CD14-positive monocyte (primary cell): Measurements from ENCODE around the gene CYB561D2. TPM values are rescaled to one million over a fixed set of nuclear protein-coding genes. Genes with fewer than 3 reads are reported as not detected.
A peak's percentile ranks its signal among the peaks of the same experiment; 100 is the strongest.

Experiments used
- DNase-seq, 3 donors: peaks; one replicate each; pipeline ENCODE4 v3.0.0-alpha.2; 2011 to 2022
- H2AFZ ChIP-seq: 2 replicates; pipeline ENCODE4 v1.6.0; 2012; ENCODE audit warnings: mild to moderate bottlenecking, low read depth, low read length, inconsistent platforms; ENCODE audit not compliant: insufficient read depth, poor library complexity, severe bottlenecking
- H3K27ac ChIP-seq, 2 donors: 1 replicate in 1 of 2; 2 replicates in 1 of 2; pipeline ENCODE4 v1.5.1; 2012 to 2013; ENCODE audit warnings: low read length in 2 of 2, control low read depth in 1 of 2, inconsistent platforms in 1 of 2, low read depth in 1 of 2, mild to moderate bottlenecking in 1 of 2
- H3K27me3 ChIP-seq, 2 donors: one replicate each; pipeline versions ENCODE4 v1.6.0 to v1.6.1; 2011 to 2013; ENCODE audit warnings: low read length in 2 of 2; ENCODE audit not compliant: control insufficient read depth in 2 of 2, insufficient read depth in 2 of 2
- H3K36me3 ChIP-seq, 2 donors: replicated peaks in 1 of 2; 1 replicate in 1 of 2; 2 replicates in 1 of 2; pipeline versions ENCODE4 v1.5.1 to v1.6.1; 2012 to 2013; ENCODE audit warnings: low read length in 2 of 2, control low read depth in 1 of 2, inconsistent platforms in 1 of 2, mild to moderate bottlenecking in 1 of 2; ENCODE audit not compliant: insufficient read depth in 2 of 2, control insufficient read depth in 1 of 2
- H3K4me1 ChIP-seq, 2 donors: 1 replicate in 1 of 2; 2 replicates in 1 of 2; pipeline versions ENCODE4 v1.5.1 to v1.6.1; 2012 to 2013; ENCODE audit warnings: low read length in 2 of 2, control low read depth in 1 of 2, inconsistent platforms in 1 of 2, mild to moderate bottlenecking in 1 of 2, moderate library complexity in 1 of 2; ENCODE audit not compliant: insufficient read depth in 2 of 2, control insufficient read depth in 1 of 2
- H3K4me2 ChIP-seq: replicated peaks from 2 replicates; pipeline ENCODE3; 2012; ENCODE audit warnings: low read length, moderate library complexity, mild to moderate bottlenecking; ENCODE audit not compliant: poor library complexity, severe bottlenecking; ENCODE audit errors: extremely low read depth
- H3K4me3 ChIP-seq, 3 experiments: fragments of 200-600 bp in 1 of 3; sonication (generic) in 1 of 3; replicated peaks in 1 of 3; 1 replicate in 2 of 3; 2 replicates in 1 of 3; pipeline ENCODE4 v1.5.1; 2011 to 2013; ENCODE audit warnings: low read length in 3 of 3, mild to moderate bottlenecking in 3 of 3, control low read depth in 2 of 3, low read depth in 2 of 3, inconsistent platforms in 1 of 3, moderate library complexity in 1 of 3
- H3K79me2 ChIP-seq: 2 replicates; pipeline ENCODE4 v1.6.0; 2012; ENCODE audit warnings: mild to moderate bottlenecking, control low read depth, inconsistent platforms, low read length, moderate library complexity; ENCODE audit not compliant: insufficient read depth
- H3K9ac ChIP-seq: 2 replicates; pipeline ENCODE4 v1.6.0; 2017; ENCODE audit warnings: low read length, mild to moderate bottlenecking; ENCODE audit not compliant: insufficient read depth, poor library complexity, severe bottlenecking
- H3K9me3 ChIP-seq, 2 donors: replicated peaks in 1 of 2; 1 replicate in 1 of 2; 2 replicates in 1 of 2; pipeline versions ENCODE4 v1.5.1 to v1.6.1; 2012 to 2013; ENCODE audit warnings: low read length in 2 of 2, control low read depth in 1 of 2; ENCODE audit not compliant: control insufficient read depth in 1 of 2, insufficient read depth in 1 of 2
- H4K20me1 ChIP-seq: 2 replicates; pipeline ENCODE4 v1.6.0; 2012; ENCODE audit warnings: mild to moderate bottlenecking, low read length, control low read depth, moderate library complexity; ENCODE audit not compliant: insufficient read depth
- H3K27ac Mint-ChIP-seq, 7 donors: one replicate each; pipeline ENCODE4 v1.8.0; 2020; ENCODE audit warnings: mild to moderate bottlenecking in 7 of 7, mixed read lengths in 7 of 7, moderate library complexity in 6 of 7, inconsistent platforms in 2 of 7
- H3K27me3 Mint-ChIP-seq, 3 donors: one replicate each; pipeline ENCODE4 v1.8.0; 2021 to 2022; ENCODE audit warnings: low read depth in 3 of 3, mild to moderate bottlenecking in 3 of 3, mixed read lengths in 3 of 3, moderate library complexity in 3 of 3, inconsistent platforms in 1 of 3
- H3K36me3 Mint-ChIP-seq, 2 donors: one replicate each; pipeline ENCODE4 v1.8.0; 2020; ENCODE audit warnings: mixed read lengths in 2 of 2, inconsistent platforms in 1 of 2, mild to moderate bottlenecking in 1 of 2
- H3K4me1 Mint-ChIP-seq: one replicate; pipeline ENCODE4 v1.8.0; 2020; ENCODE audit warnings: mild to moderate bottlenecking, mixed read lengths
- H3K4me3 Mint-ChIP-seq, 2 donors: one replicate each; pipeline ENCODE4 v1.8.0; 2020; ENCODE audit warnings: mild to moderate bottlenecking in 2 of 2, mixed read lengths in 2 of 2, moderate library complexity in 1 of 2
- H3K9me3 Mint-ChIP-seq, 7 donors: one replicate each; pipeline ENCODE4 v1.8.0; 2020 to 2022; ENCODE audit warnings: mixed read lengths in 7 of 7, mild to moderate bottlenecking in 6 of 7, moderate library complexity in 6 of 7, inconsistent platforms in 2 of 7
- CTCF ChIP-seq: fragments of 200-600 bp; IDR thresholded peaks from one replicate; pipeline ENCODE4 v1.8.0; 2022; ENCODE audit warnings: antibody characterized with exemption, mild to moderate bottlenecking
- WGBS: methylation state at CpG from one replicate; pipeline ENCODE4 v1.1.5; 2013; ENCODE audit warnings: missing lambda C conversion rate; ENCODE audit not compliant: insufficient coverage; 5-methylcytosine and 5-hydroxymethylcytosine counted together
- intact Hi-C, 2 donors: fragments of 100-400 bp; cut with micrococcal nuclease; formaldehyde crosslinking; loops; one replicate each; pipeline versions ENCODE4 v1.15.0 to v1.15.1; 2023
- polyA plus RNA-seq, 3 donors: library from polyadenylated mRNA; depleted of rRNA in 1 of 3; unstranded in 2 of 3; stranded (reverse) in 1 of 3; fragments of 300-500 nt in 2 of 3; fragments of >200 nt in 1 of 3; fragmentation: Illumina TruSeq in 2 of 3; gene quantifications; 1 replicate in 2 of 3; 2 replicates in 1 of 3; pipeline ENCODE4 v1.2.3, GENCODE V29; 2012 to 2021

The CYB561D2 gene
- polyA plus RNA-seq, 3 donors: 78.9 to 94.0 (median 82.5) TPM

DNA sequence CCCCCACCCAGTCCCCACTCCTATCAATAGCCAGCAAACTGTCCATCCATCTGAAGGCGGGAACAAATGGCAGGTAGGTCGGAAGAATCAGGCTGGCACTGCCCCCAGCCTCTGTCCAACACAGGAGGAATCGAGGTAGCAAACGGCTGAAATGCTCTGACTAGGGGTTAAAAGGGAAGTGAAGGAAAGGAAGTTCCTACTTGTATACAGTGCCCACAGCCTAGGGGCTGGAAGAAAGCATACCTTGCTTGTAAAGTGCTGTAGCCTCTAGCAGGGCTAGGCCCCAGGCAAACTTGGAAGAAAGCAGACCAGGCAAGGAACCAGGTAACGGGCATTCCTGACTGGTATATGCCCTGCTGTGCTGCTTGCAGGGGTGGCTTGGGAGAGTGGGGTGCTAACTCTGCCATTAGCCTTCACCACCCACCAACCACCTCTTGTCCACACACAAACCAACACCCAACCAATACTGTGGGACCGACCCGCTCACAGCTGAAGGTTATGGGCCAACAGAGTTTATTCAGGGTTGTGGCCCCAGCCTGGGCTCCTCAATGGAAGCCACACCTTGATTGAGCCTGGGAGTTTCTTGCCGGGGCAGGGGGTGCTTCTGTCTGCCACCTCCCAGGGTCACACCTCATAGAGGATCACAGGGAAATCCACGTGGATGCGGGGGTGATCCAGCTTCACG, 25.0 kb upstream of the CYB561D2 start:
- Mint-ChIP-seq H3K4me3 (no peak overlapping the region), H3K36me3 (peaks cover 17 to 36% of the 10 kb centered on the region in 2 donors), H3K27me3 (peaks cover 0 to 1% (median 1%) of the 10 kb centered on the region in 3 donors), H3K9me3 (no peaks in the 10 kb centered on the region), H3K4me1 (peaks cover 61% of the 10 kb centered on the region), H3K27ac (peak overlapping the region; percentile 7 to 85 (median 76))
- Histone ChIP-seq H3K36me3 (peaks cover 14 to 21% of the 10 kb centered on the region in 2 donors), H3K79me2 (peaks cover 29% of the 10 kb centered on the region), H3K9me3 (no peaks in the 10 kb centered on the region), H3K27me3 (no peaks in the 10 kb centered on the region), H4K20me1 (peaks cover 34% of the 10 kb centered on the region), H3K27ac (peak overlapping the region; percentile 26 to 56), H2AFZ (no peak overlapping the region), H3K4me3 (no peak overlapping the region), H3K9ac (no peak overlapping the region), H3K4me2 (peak overlapping the region; percentile 18), H3K4me1 (peaks cover 64 to 79% of the 10 kb centered on the region in 2 donors)
- intact Hi-C loops: loop anchor here in 1 of 2 donors (2.0 kb wide), 1 partner anchor 33 kb away; the partner anchor contains the start of gene IFRD2
- 86% methylated on average over 7 of the region's 11 CpGs for WGBS
- DNase-seq: no peak
- TF ChIP-seq CTCF: no peak

- H3K4me3 Mint-ChIP-seq: no peak overlapping the region
- Histone ChIP-seq H3K9me3 (no peaks in the 10 kb centered on the region), H3K27me3 (no peaks in the 10 kb centered on the region), H3K27ac (peak overlapping the region; percentile 26 to 56), H3K79me2 (peaks cover 35% of the 10 kb centered on the region), H2AFZ (no peak overlapping the region), H4K20me1 (peaks cover 39% of the 10 kb centered on the region), H3K4me1 (peaks cover 63 to 76% of the 10 kb centered on the region in 2 donors), H3K4me3 (no peak overlapping the region), H3K9ac (no peak overlapping the region), H3K4me2 (no peak overlapping the region), H3K36me3 (peaks cover 20 to 26% of the 10 kb centered on the region in 2 donors)
- peaks cover 60% of the 10 kb centered on the region for H3K4me1 Mint-ChIP-seq
- DNase-seq: no peak
- peaks cover 0 to 1% (median 0%) of the 10 kb centered on the region in 3 donors for H3K27me3 Mint-ChIP-seq
- TF ChIP-seq CTCF: no peak
- no peaks in the 10 kb centered on the region for H3K9me3 Mint-ChIP-seq
- whole genome bisulfite sequencing: 89% methylated on average over 3 of the region's 8 CpGs
- peaks cover 22 to 42% of the 10 kb centered on the region in 2 donors for H3K36me3 Mint-ChIP-seq
- H3K27ac Mint-ChIP-seq: peak overlapping the region in 6 of 7 donors; percentile 29 to 82 (median 68)
- intact Hi-C loops: no loop called here
Observed at GRCh38 chr3:50326182-50326541, 24.5 kb upstream of the CYB561D2 start.
